ENCODE measurements around the gene EHMT1.

GRCh38 chr9:137711678-137712105, 92.9 kb downstream of the EHMT1 start:
- no peak for TF ChIP-seq TAF1 (IDR thresholded peaks at IDR 0.05; ENCODE audit: borderline replicate concordance, low read depth, low read length)
- no peak for TF ChIP-seq REST (IDR thresholded peaks at IDR 0.05; ENCODE audit: low read depth, low read length)
- no peak for TF ChIP-seq CTCF (IDR thresholded peaks at IDR 0.05)
- no peak for TF ChIP-seq EZH2phosphoT487 (IDR thresholded peaks at IDR 0.05; ENCODE audit: borderline replicate concordance, low read depth)
- no peak for TF ChIP-seq USF2 (IDR thresholded peaks at IDR 0.05; ENCODE audit: borderline replicate concordance, low read depth, low read length)
- no peak for TF ChIP-seq RAD21 (IDR thresholded peaks at IDR 0.05; ENCODE audit: low read length)
- no peak for TF ChIP-seq SMC3 (IDR thresholded peaks at IDR 0.05; ENCODE audit: low read depth, low read length)
- TF ChIP-seq EP300 (IDR thresholded peaks at IDR 0.05; ENCODE audit: borderline replicate concordance in 1 of 2, low read depth in 1 of 2, low read length in 1 of 2), result no peak
